NOMO-1 (cell line): ENCODE data around the gene EFCAB8.

Experiments used
- DNase-seq, 2 experiments: peaks; one replicate each; lab custom pipeline; 2025; ENCODE audit not compliant: unreplicated experiment in 2 of 2; lab: John Stamatoyannopoulos, UW

The EFCAB8 gene

DNA sequence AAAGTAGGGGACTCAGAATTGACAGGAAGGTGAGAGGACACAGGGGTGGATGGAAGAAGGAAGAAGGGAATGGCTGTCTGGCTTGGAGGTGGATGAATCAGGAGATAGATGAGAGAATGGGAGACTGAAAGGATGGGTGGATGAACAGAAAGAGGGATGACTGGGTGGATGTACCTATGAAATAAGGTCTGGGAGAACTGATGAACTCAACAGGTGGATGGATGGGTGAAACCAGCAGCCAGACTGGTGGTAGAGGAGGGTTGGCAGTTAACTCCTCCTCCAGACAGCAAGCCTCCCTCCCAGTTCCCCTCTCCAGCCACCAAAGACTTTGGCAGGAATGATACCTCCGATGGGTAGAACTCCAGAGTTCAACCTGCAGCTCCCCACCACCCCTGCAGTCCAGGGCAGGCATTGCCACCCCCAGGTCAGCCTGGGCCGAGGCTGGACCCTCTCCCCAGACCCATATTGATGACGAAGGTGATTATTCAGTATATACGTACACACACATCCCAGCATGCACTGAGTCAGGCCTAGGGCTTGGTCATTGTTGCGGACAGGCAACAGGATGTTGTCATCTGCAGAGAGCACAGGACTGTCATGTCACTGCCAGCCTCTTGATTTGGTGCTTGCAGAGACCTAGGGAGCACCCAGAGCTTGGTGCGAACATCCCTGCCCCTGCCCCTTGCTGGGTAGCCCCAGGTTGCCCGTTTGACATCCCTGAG is 143.5 kb downstream of the EFCAB8 start:
- DNase-seq = no peak

DNA sequence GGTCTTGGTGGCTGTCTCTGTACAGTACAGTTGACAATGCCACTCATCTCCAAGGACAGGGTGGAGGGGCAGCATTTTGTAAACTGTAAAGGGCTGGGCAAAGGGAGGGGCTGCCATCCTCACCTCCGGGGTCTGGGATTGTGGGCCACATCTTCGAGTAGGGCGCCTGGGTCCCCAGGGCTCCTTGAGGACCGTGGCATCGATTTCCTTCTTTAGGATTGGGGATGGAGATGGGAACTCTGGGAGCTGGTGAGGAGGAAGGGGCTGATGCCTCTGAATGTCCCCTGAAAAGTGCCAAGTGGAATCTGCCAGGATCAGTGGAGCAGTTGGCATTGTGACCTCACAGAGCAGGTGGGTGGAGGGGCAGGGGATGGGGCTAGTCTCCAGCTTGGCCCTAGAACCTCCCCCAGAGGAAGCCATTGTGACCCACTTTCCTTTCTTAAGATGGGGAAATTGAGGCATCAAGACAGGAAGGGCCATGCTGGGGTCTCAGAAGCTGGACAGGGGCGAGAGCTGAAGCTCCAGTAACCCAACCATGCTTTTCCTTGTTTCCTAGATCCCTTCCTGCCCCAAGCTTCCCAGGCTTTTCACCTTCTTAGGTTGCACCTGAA is 145.5 kb downstream of the EFCAB8 start, which contains the start of gene SUN5:
Gene SUN5 (minus strand): TSS at position 293 of the 611 bp plus-strand sequence. CDS start 93 bp downstream, at position 200.
- no peak for DNase-seq

DNA sequence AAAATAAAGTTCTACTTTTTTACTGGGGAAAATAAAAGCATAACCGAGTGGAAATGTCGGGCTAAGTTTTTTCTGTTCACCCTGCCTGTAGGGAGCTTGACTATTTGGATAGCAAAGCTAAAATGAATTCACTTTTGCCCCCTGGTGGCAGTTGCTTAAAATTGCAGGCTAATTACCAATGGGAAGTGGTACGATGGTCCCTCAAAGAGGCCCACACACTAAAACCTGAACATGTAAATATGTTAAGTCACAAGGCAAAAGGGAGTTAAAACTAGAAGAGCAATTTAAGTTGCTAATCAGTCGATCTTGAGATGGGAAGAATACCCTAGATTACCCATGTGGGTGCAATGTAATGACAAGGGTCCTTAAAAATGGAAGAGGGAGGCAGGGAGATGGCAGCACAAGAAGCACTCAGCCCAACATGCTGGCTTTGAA is 146.4 kb downstream of the EFCAB8 start:
- no peak for DNase-seq

DNA sequence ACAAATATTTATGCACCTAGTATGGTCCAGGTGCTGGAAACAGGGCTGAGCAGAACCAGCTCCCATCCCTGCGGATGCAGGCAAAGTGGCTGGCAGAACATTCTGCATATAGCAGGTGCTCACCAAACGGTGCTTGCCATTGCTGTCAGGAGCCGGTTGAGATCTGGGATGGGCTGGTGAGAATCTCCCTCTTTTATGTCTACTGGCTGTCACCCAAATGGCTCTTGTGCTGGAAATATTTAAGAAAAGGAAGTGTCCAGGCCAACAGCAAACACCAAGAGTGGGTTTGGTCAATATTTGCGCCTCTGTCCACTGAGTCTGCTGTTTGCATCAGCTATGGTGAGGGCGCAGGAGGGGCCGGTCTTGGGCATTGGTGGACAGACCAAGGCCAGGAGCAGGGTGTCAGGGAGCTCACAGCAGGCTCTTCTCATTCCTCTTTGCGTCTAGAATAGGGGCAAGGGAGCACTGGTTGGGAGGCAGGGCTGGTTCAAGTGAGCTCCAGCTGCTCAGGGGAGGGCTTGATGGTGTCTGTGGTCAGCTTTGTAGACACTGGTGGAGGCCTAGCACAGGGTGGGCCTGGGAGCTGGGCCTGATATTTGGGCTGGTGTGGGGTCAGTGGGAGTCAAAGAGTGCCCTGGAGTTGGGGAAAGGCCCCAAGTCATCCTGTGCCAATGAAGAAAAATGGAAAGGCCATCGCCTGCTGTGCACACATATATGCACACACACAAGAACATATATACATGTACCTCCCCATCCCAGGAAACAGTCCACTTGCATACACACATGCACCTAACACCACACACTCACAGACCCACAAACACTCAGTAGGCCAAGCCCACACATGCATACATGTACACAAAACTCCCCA is 147.4 kb downstream of the EFCAB8 start:
- no peak for DNase-seq

DNA sequence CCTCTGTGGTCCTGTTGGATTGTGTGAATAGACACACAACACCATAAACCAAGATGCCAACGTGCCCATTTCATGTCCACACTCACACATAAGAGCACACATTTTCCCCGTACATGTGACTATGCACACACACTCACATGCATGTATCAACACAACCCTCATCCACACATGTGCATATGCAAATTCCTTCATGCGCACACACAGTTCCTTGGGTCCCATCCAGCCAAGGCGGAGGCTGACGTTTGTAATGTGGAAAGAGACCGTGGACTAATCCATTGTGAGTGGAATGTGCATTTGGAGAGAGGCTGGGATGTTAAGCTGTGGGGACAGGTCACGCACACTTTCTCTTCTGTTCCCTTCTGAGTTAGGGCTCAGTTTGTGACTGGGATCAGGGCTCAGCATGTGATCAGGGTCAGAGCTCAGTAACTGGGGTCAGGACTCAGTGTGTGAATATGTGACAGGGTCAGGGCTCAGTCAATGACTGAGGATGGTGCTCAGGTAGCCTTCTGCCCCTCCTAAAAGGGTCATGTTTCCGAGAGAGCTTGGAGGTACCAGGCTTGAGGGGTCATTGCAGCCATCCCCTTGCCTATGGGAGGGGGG is 148.2 kb downstream of the EFCAB8 start:
- DNase-seq = no peak

DNA sequence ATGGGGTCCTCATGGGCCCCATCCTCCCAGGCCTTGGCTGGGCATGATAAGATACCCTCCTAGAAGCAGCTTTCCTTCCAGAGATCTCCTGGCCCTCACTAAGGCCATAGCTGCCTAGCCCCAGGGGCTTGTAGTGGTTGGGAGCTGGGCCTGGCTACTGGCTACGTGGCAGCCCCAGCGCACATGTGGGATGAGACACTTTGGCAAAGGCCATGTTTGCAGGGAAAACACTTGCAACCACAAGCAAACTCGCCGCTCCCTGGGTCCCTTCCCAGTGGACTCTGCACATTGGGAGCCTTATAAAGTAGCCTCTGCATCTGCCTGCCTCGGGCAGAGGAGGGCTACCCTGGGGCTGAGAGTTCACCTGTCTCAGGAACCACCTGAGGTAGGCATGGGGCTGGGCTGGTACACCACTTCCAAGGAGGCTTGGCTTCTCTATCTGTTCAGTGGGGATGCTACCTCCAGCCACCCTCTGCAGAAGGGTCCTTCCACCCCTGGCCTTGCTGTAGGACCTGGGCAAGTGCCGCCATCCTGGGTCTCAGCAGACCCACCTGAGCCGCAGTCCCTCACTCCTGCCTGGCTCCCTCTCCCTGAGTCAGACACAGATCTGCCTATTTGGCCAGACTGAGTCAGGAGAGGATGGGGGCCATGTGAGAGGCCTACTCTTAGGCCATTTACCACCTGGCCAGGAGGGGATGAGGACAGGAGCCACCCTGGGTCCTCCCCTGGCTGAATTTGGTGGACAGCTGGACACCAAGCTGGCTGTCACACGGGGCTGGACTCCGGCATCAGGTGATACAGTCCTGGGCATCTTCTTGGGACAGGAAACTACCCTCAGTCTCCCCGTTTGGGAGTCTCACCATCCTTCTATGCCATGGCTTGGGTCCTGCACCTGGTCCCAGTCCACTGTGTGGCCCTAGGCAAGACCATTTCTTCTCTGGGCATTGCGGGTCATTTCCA is 148.9 kb downstream of the EFCAB8 start, which contains the start of gene BPIFB2:
Gene BPIFB2 (plus strand): TSS at position 329 of the 960 bp plus-strand sequence. CDS start 871 bp downstream, outside the sequence.
- DNase-seq = no peak

DNA sequence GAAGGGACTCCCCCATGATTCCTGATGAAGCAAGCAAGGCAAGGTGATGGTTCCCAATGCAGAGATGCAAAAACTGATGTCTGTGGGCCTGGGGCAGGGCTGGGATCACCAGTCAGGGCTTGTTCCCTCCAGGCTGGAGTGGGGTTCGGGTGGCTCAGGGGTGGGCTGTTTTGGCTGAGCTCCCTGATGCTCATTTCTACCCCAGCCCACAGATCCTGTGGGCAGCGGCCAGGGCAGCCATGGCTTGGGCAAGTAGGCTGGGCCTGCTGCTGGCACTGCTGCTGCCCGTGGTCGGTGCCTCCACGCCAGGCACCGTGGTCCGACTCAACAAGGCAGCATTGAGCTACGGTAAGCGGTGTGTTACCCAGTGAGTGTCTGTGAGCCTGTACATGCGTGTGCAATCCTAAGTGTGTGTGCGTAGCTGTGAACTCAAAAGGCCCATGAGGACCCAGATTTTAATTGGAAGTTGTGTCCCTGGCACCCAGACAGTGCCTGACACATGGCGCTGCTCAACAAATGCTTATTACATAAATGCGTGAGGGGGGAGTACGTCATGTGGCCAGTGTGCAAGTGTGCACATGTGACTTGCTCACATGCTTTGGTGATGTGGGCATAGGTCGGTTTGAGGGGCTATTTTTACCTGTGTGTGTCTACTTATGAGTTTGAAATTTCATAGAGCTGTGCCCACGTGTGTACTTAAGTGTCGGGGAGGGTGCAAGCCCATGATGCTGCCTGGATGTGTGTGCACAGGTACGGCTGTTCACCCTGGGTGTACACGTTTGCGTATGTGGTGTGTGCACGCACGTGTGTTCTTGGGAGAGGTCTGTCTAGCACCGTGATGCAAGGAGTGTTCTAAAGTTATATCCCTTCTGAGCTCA is 149.9 kb downstream of the EFCAB8 start:
- no peak for DNase-seq

DNA sequence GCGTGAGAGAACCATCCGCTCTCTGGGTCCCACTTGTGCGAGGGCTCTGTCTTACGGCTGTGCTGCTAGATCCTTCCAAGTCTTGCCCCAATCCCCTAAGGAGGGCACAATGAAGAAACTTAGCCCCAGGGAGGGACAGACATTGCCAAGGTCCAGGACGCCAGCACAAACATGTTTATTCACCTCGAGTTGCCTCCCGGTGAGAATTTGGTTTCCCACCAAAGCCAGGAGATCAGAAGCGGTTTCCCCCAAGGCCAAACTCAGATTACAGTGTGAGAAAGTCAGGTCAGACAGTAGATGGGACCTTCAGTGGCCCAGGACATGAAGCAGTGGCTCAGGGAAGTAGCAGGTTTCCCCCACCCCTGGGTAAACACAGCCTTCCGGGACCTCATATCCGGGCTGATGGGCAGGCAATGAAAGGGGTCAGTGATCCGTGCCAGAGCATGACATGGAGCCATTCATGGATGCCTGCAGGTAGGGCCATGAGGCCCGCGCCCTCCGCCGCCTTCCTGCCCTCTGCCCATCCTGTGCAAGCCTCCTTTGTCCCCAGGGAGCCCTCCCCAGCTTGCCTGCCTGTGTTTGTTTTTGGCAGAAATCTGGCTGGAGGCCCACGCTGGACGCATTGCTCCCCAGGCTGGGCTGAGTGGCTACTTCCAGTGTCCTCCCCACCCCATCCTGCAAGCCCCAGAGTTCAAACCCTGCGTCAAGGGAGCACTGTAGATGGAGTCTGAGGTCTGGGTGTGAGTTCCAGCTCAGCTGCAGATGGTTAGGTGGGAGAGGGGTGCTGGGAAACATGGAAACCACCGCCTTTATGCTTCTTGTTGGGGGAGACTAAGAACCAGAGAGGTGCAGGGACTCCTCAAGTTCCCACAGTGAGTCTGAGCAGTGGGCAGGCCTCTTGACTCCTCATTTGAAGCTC is 150.8 kb downstream of the EFCAB8 start:
- no peak for DNase-seq

DNA sequence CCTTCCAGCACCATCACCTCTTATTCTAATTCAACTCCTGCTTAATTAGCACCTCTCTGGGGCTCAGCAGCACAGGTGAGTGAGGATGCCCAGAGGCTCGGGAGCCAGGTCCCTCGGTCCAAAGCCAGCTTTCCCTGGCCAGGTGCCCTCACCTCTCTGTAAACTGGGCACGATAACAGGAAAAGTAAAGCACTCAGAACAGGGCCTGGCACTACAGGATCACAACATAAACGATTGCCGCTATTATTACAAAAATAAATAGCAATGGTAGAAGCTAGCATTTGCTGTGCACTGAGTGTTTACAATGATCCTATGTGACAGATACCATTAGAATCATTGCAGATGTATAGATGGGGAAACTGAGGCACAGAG is 151.4 kb downstream of the EFCAB8 start:
- no peak for DNase-seq

DNA sequence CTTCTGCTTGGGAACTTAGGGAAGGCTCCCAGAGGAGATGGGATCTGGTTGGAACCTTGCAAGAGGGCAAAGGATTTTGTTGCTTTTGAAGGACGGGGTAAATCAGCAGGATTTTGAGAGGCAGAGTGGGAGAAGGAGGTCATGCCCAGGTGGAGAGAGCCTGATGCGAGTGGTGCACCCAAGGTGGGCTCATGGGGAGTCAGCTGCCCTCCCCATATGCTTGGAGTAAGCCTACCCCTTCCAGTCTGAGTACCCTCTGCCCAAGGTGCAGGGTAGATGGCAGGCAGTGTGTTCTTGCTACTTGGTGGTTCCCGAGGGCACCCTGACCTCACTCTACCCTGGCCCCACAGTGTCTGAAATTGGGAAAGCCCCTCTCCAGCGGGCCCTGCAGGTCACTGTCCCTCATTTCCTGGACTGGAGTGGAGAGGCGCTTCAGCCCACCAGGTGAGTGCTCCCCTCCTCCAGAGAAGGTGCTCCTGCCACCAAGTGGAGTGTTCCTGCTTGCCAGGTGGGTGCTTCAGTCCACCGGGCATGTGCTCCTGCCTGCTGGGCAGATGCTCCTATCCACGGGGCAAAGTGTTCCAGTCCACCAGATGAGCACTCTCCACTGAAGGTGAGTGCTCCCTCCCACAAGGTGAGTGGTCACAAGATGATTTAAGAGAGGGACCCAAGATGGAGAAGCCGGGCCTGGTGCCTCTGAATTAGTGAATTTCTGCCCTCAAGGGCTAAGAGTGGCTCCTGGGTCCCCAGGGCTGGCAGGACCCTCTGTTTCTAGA is 152.1 kb downstream of the EFCAB8 start:
- DNase-seq = no peak
